Measurements from ENCODE around the gene SBF2.

The SBF2 gene

GRCh38 chr11:9759519-9760192, 534.4 kb downstream of the SBF2 start:
- no peak for TF ChIP-seq CTCF (conservative IDR thresholded peaks at IDR 0.05)
- no peak for TF ChIP-seq ZFX (IDR thresholded peaks at IDR 0.05)
- peak overlapping the region; percentile 61; the same call in 1 of the 2 replicates for H3K27ac ChIP-seq

GRCh38 chr11:9758637-9759518, 535.1 kb downstream of the SBF2 start:
- TF ChIP-seq ZFX (IDR thresholded peaks at IDR 0.05) (no peak), CTCF (conservative IDR thresholded peaks at IDR 0.05) (no peak)
- peak overlapping the region; percentile 61; the same call in 1 of the 2 replicates for H3K27ac ChIP-seq

GRCh38 chr11:9757809-9758636, 536.0 kb downstream of the SBF2 start:
- peak; percentile 99 for TF ChIP-seq CTCF (conservative IDR thresholded peaks at IDR 0.05)
- no peak for TF ChIP-seq ZFX (IDR thresholded peaks at IDR 0.05)
- H3K27ac ChIP-seq = peak overlapping the region; percentile 61

- no peak overlapping the region for H3K27ac ChIP-seq
- TF ChIP-seq CTCF (conservative IDR thresholded peaks at IDR 0.05) = no peak
- TF ChIP-seq ZFX (IDR thresholded peaks at IDR 0.05) = no peak
Observed at GRCh38 chr11:9756878-9757277, 537.1 kb downstream of the SBF2 start.

GRCh38 chr11:9756461-9756860, 537.6 kb downstream of the SBF2 start:
- no peak overlapping the region for H3K27ac ChIP-seq
- TF ChIP-seq ZFX (IDR thresholded peaks at IDR 0.05) = no peak
- TF ChIP-seq CTCF (conservative IDR thresholded peaks at IDR 0.05) = no peak

- TF ChIP-seq CTCF (conservative IDR thresholded peaks at IDR 0.05) = no peak
- no peak for TF ChIP-seq ZFX (IDR thresholded peaks at IDR 0.05)
- H3K27ac ChIP-seq = no peak overlapping the region
Observed at GRCh38 chr11:9755561-9756185, 538.3 kb downstream of the SBF2 start.

Data from C4-2B (cell line).